IMR-90 (cell line): ENCODE measurements around the gene PARPBP. TPM values are rescaled to one million over a fixed set of nuclear protein-coding genes. Genes with fewer than 3 reads are reported as not detected.

Experiments used
- ATAC-seq: fragments of 200-7000 bp; cut with Tn5 transposase; 2 replicates; pipeline ENCODE4 v1.9.1; 2020; ENCODE audit warnings: low read depth, mild to moderate bottlenecking, moderate library complexity
- BruUV-seq: library from RNA; stranded (reverse); fragments of 400-500 nt; replicated peaks from 2 replicates; lab custom pipeline; 2021; lab: Mats Ljungman, UMichigan
- CTCF ChIA-PET: fragments of 300-600 bp; formaldehyde crosslinking; extraction: SDS; loops from one replicate; lab custom pipeline; 2021; ENCODE audit warnings: antibody characterized with exemption; lab: Yijun Ruan, JAX
- POLR2A ChIA-PET: fragments of 300-600 bp; sonication (Branson Sonifier 250); formaldehyde crosslinking; loops from one replicate; lab custom pipeline; 2022; ENCODE audit warnings: antibody characterized with exemption; ENCODE audit not compliant: unreplicated experiment; lab: Charles Lee
- DNase-seq: peaks from one replicate; pipeline ENCODE4 v3.0.0; 2013
- H2AFZ ChIP-seq: replicated peaks from 2 replicates; pipeline ENCODE3; 2013; ENCODE audit warnings: low read length, mild to moderate bottlenecking; ENCODE audit not compliant: poor library complexity
- H2AK5ac ChIP-seq: 2 replicates; pipeline ENCODE4 v1.6.1; 2013; ENCODE audit warnings: low read depth, low read length, inconsistent platforms
- H2AK9ac ChIP-seq: replicated peaks from 2 replicates; pipeline ENCODE3; 2013; ENCODE audit warnings: mild to moderate bottlenecking, low read depth, low read length, moderate library complexity; ENCODE audit not compliant: poor library complexity
- H2BK120ac ChIP-seq: 2 replicates; pipeline ENCODE4 v1.6.1; 2013; ENCODE audit warnings: low read depth, low read length, inconsistent platforms
- H2BK15ac ChIP-seq: 3 replicates; pipeline ENCODE4 v1.6.1; 2013; ENCODE audit warnings: low read depth, low read length, inconsistent platforms
- H2BK20ac ChIP-seq: 2 replicates; pipeline ENCODE4 v1.6.1; 2013; ENCODE audit warnings: low read depth, mild to moderate bottlenecking, inconsistent platforms, low read length, moderate library complexity
- H2BK5ac ChIP-seq: 2 replicates; pipeline ENCODE4 v1.6.1; 2013; ENCODE audit warnings: mild to moderate bottlenecking, low read depth, low read length, inconsistent platforms; ENCODE audit not compliant: poor library complexity, severe bottlenecking
- H3K14ac ChIP-seq: replicated peaks from 2 replicates; pipeline ENCODE4 v1.6.1; 2013; ENCODE audit warnings: low read depth, low read length, inconsistent platforms
- H3K18ac ChIP-seq: 2 replicates; pipeline ENCODE4 v1.6.1; 2013; ENCODE audit warnings: low read depth, low read length, control low read depth
- H3K23ac ChIP-seq: 2 replicates; pipeline ENCODE4 v1.6.1; 2013; ENCODE audit warnings: low read depth, low read length, inconsistent platforms
- H3K27ac ChIP-seq: 2 replicates; pipeline ENCODE4 v1.5.1; 2013; ENCODE audit warnings: mild to moderate bottlenecking, control low read depth, low read length; ENCODE audit not compliant: insufficient read depth
- H3K27me3 ChIP-seq: 2 replicates; pipeline ENCODE4 v1.6.1; 2013; ENCODE audit warnings: low read length; ENCODE audit not compliant: control insufficient read depth, insufficient read depth
- H3K36me3 ChIP-seq: 2 replicates; pipeline ENCODE4 v1.6.1; 2013; ENCODE audit warnings: low read length, mixed read lengths; ENCODE audit not compliant: control insufficient read depth, insufficient read depth
- H3K4ac ChIP-seq: 2 replicates; pipeline ENCODE4 v1.6.1; 2013; ENCODE audit warnings: low read depth, low read length, inconsistent platforms
- H3K4me1 ChIP-seq: 2 replicates; pipeline ENCODE4 v1.6.1; 2013; ENCODE audit warnings: low read length, mixed read lengths; ENCODE audit not compliant: control insufficient read depth, insufficient read depth
- H3K4me2 ChIP-seq: 2 replicates; pipeline ENCODE4 v1.6.1; 2013; ENCODE audit warnings: low read depth, mild to moderate bottlenecking, control low read depth, low read length, moderate library complexity
- H3K4me3 ChIP-seq: 2 replicates; pipeline ENCODE4 v1.5.1; 2013; ENCODE audit warnings: low read depth, mild to moderate bottlenecking, control low read depth, low read length, moderate library complexity; ENCODE audit not compliant: insufficient read depth
- H3K56ac ChIP-seq: 2 replicates; pipeline ENCODE4 v1.6.1; 2013; ENCODE audit warnings: low read length, inconsistent platforms; ENCODE audit not compliant: insufficient read depth; ENCODE audit errors: extremely low read depth
- H3K79me1 ChIP-seq, 2 experiments: 2 replicates each; pipeline ENCODE4 v1.6.1; 2013; ENCODE audit warnings: low read length in 2 of 2, inconsistent platforms in 1 of 2, low read depth in 1 of 2
- H3K9ac ChIP-seq: 2 replicates; pipeline ENCODE4 v1.6.1; 2013; ENCODE audit warnings: low read depth, low read length, control low read depth
- H3K9me1 ChIP-seq: 2 replicates; pipeline ENCODE4 v1.6.1; 2013; ENCODE audit warnings: low read length, inconsistent platforms; ENCODE audit not compliant: insufficient read depth
- H3K9me3 ChIP-seq: 2 replicates; pipeline ENCODE4 v1.6.1; 2013; ENCODE audit warnings: low read length; ENCODE audit not compliant: control insufficient read depth, insufficient read depth
- H4K20me1 ChIP-seq: 2 replicates; pipeline ENCODE4 v1.6.1; 2013; ENCODE audit warnings: low read length, inconsistent platforms; ENCODE audit not compliant: insufficient read depth
- H4K5ac ChIP-seq: 2 replicates; pipeline ENCODE4 v1.6.1; 2013; ENCODE audit warnings: mild to moderate bottlenecking, low read depth, low read length, control low read depth
- H4K8ac ChIP-seq, 2 experiments: 2 replicates each; pipeline ENCODE4 v1.6.1; 2013; ENCODE audit warnings: low read depth in 2 of 2, low read length in 2 of 2, control low read depth in 1 of 2, inconsistent platforms in 1 of 2
- H4K91ac ChIP-seq: 2 replicates; pipeline ENCODE4 v1.6.1; 2013; ENCODE audit warnings: low read depth, low read length, inconsistent platforms; ENCODE audit not compliant: insufficient read depth
- CTCF ChIP-seq: conservative IDR thresholded peaks from 2 replicates; pipeline ENCODE4 v1.5.1; 2012; ENCODE audit warnings: mild to moderate bottlenecking, low read depth, low read length, improper control_type of control experiment
- RAD21 ChIP-seq: IDR thresholded peaks from 2 replicates; pipeline ENCODE4 v1.6.1; 2012; ENCODE audit warnings: low read length, improper control_type of control experiment
- RFX5 ChIP-seq: IDR thresholded peaks from 2 replicates; pipeline ENCODE4 v1.8.0; 2012; ENCODE audit warnings: low read depth, mild to moderate bottlenecking, low read length, moderate library complexity
- SMC3 ChIP-seq: fragments of 150-350 bp; IDR thresholded peaks from 2 replicates; pipeline ENCODE4 v1.6.1; 2016; ENCODE audit warnings: low read depth, mild to moderate bottlenecking, antibody characterized with exemption, low read length, moderate library complexity
- WGBS, 2 experiments: methylation state at CpG; one replicate each; pipeline versions ENCODE4 v1.1.5 to v1.1.7; 2013; ENCODE audit warnings: missing lambda C conversion rate in 2 of 2; ENCODE audit not compliant: insufficient read length in 1 of 2; ENCODE audit errors: extremely low coverage in 2 of 2; 5-methylcytosine and 5-hydroxymethylcytosine counted together
- dilution Hi-C: fragments of 300-500 bp; cut with HindIII; formaldehyde crosslinking; loops from one replicate; pipeline ENCODE4 v1.14.3; 2018; ENCODE audit warnings: low sequenced_read_pairs; ENCODE audit not compliant: unreplicated experiment
- in situ Hi-C: fragments of 300-500 bp; cut with MboI; formaldehyde crosslinking; loops from 3 replicates; pipeline ENCODE4 v1.14.3; 2019; ENCODE audit warnings: low sequenced_read_pairs, inconsistent platforms, mixed read lengths
- intact Hi-C: fragments of 100-400 bp; cut with micrococcal nuclease; formaldehyde crosslinking; loops from 2 replicates; pipeline ENCODE4 v1.10.0; 2022
- polyA plus RNA-seq, 3 experiments: library from polyadenylated mRNA; depleted of rRNA; stranded (reverse); fragments of >200 nt; gene quantifications; 2 replicates each; pipeline ENCODE4 v1.2.3, GENCODE V29; 2012; ENCODE audit warnings: low replicate concordance in 1 of 3
- total RNA-seq: library from RNA; depleted of rRNA; stranded (reverse); fragments of >200 nt; gene quantifications from 2 replicates; pipeline ENCODE4 v1.2.3, GENCODE V29; 2012

Gene PARPBP
- total and polyA plus RNA-seq, 2 of the 4 experiments (the other 2 are of a cell fraction), result 4.8 to 7.2 TPM

- H3K9me1 ChIP-seq, result no peaks in the 10 kb centered on the region
- DNase-seq, result peak; percentile 63
- H2BK120ac ChIP-seq, result no peak overlapping the region
- no TSS peak for BruUV-seq
- H2BK5ac ChIP-seq, result peak overlapping the region; percentile 17
- peak overlapping the region; percentile 41; the same call in 1 of the 2 replicates for H3K4me2 ChIP-seq
- no peak overlapping the region for H3K27ac ChIP-seq
- ATAC-seq, result peak; percentile 74
- in situ Hi-C loops (no loop called here), dilution Hi-C loops (no loop called here), intact Hi-C loops (loop anchor here (2.0 to 5.0 kb wide), 4 partner anchors 217 to 532 kb away; no protein-coding TSS in a partner anchor)
- no CpG with 5 or more reads among the region's 2 CpGs for WGBS, 2 experiments
- peak overlapping the region; percentile 11; the same call in 1 of the 2 replicates for H3K18ac ChIP-seq
- no peak overlapping the region for H3K14ac ChIP-seq
- H2AFZ ChIP-seq, result no peak overlapping the region
- ChIA-PET POLR2A (no interaction called here), CTCF (interaction anchor here (0.5 to 0.8 kb wide), 4 partner anchors 8 to 823 kb away, joined by 3 to 4 read pairs (median 4); no protein-coding TSS in a partner anchor)
- no peaks in the 10 kb centered on the region for H4K20me1 ChIP-seq
- peak; percentile 53 for TF ChIP-seq RAD21
- peak; percentile 57 for TF ChIP-seq CTCF
- TF ChIP-seq RFX5, result no peak
- peak; percentile 31; the same call in 1 of the 2 replicates for TF ChIP-seq SMC3
- no peak overlapping the region for H4K8ac ChIP-seq
- no peak overlapping the region for H3K4ac ChIP-seq
- H3K36me3 ChIP-seq, result no peaks in the 10 kb centered on the region
- no peak overlapping the region for H3K4me3 ChIP-seq
- no peak overlapping the region for H2BK20ac ChIP-seq
- H3K23ac ChIP-seq, result no peak overlapping the region
- peaks cover 7% of the 10 kb centered on the region for H3K4me1 ChIP-seq
- H3K9me3 ChIP-seq, result no peaks in the 10 kb centered on the region
- H3K9ac ChIP-seq, result no peak overlapping the region
- no peak overlapping the region for H2AK9ac ChIP-seq
- no peak overlapping the region for H3K56ac ChIP-seq
- H4K5ac ChIP-seq, result no peak overlapping the region
- H2BK15ac ChIP-seq, result no peak overlapping the region
- H3K27me3 ChIP-seq, result no peaks in the 10 kb centered on the region
- H4K91ac ChIP-seq, result no peak overlapping the region
- H3K79me1 ChIP-seq, result no peaks in the 10 kb centered on the region
- H2AK5ac ChIP-seq, result no peak overlapping the region
These were observed 50.1 kb downstream of the PARPBP start for GRCh38 chr12:102169922-102170621.
